GM12878 (cell line): ENCODE data around the gene GPR4. TPM values are rescaled to one million over a fixed set of nuclear protein-coding genes. Genes with fewer than 3 reads are reported as not detected.

Experiments
- ATAC-seq: fragments of 200-7000 bp; cut with Tn5 transposase; 3 replicates; pipeline ENCODE4 v1.9.1; 2020; ENCODE audit warnings: mild to moderate bottlenecking, moderate library complexity
- Bru-seq: library from RNA; stranded (reverse); fragments of 400-500 nt; gene quantifications from one replicate; lab custom pipeline; 2021; lab: Mats Ljungman, UMichigan
- BruChase-seq, 2 experiments: library from RNA; stranded (reverse); fragments of 400-500 nt; gene quantifications; one replicate each; lab custom pipeline; 2021; lab: Mats Ljungman, UMichigan
- BruUV-seq: library from RNA; stranded (reverse); fragments of 400-500 nt; replicated peaks from 2 replicates; lab custom pipeline; 2021; lab: Mats Ljungman, UMichigan
- CTCF ChIA-PET: fragments of 300-600 bp; sonication (Branson Sonifier 250); formaldehyde crosslinking; extraction: SDS; loops from one replicate; lab custom pipeline; 2021; ENCODE audit warnings: inconsistent platforms; lab: Yijun Ruan, JAX
- POLR2A ChIA-PET: fragments of 350-600 bp; formaldehyde crosslinking; extraction: SDS; loops from one replicate; lab custom pipeline; 2021; ENCODE audit warnings: inconsistent platforms; lab: Charles Lee
- RAD21 ChIA-PET: fragments of 300-600 bp; sonication (Branson Sonifier 250); formaldehyde crosslinking; loops from one replicate; lab custom pipeline; 2023; ENCODE audit warnings: antibody characterized with exemption; ENCODE audit not compliant: unreplicated experiment; lab: Charles Lee
- SMC1A ChIA-PET: fragments of 300-600 bp; sonication (Branson Sonifier 250); formaldehyde crosslinking; loops from one replicate; lab custom pipeline; 2023; ENCODE audit not compliant: unreplicated experiment, uncharacterized antibody; lab: Charles Lee
- DNase-seq: peaks from one replicate; pipeline ENCODE4 v3.0.0-alpha.2; 2011; ENCODE audit warnings: low read depth, low spot score
- FAIRE-seq: peaks from 3 replicates; lab custom pipeline; 2011; peaks lifted over from hg19 to GRCh38; lab: Jason Lieb, UNC
- H2AFZ ChIP-seq: 2 replicates; pipeline ENCODE4 v1.6.0; 2011; ENCODE audit warnings: low read depth, low read length, control low read depth; ENCODE audit not compliant: control insufficient read depth
- H3K27ac ChIP-seq: 2 replicates; pipeline ENCODE4 v1.5.1; 2011; ENCODE audit warnings: control low read depth; ENCODE audit not compliant: control insufficient read depth, insufficient read depth
- H3K27me3 ChIP-seq, 2 experiments: replicated peaks in 1 of 2; 2 replicates each; pipeline versions ENCODE4 v1.6.0 to v1.6.1; 2011; ENCODE audit warnings: low read length in 1 of 2; ENCODE audit not compliant: control insufficient read depth in 2 of 2, insufficient read depth in 2 of 2
- H3K36me3 ChIP-seq, 2 experiments: 2 replicates each; pipeline ENCODE4 v1.5.1; 2011; ENCODE audit warnings: low read length in 1 of 2; ENCODE audit not compliant: control insufficient read depth in 2 of 2, insufficient read depth in 2 of 2
- H3K4me1 ChIP-seq: 2 replicates; pipeline ENCODE4 v1.6.1; 2011; ENCODE audit warnings: mild to moderate bottlenecking, low read length, moderate library complexity, mixed read lengths; ENCODE audit not compliant: control insufficient read depth, insufficient read depth
- H3K4me2 ChIP-seq: 2 replicates; pipeline ENCODE4 v1.6.0; 2011; ENCODE audit warnings: control low read depth; ENCODE audit not compliant: control insufficient read depth, insufficient read depth
- H3K4me3 ChIP-seq: fragments of 200-600 bp; sonication (generic); 2 replicates; pipeline ENCODE4 v1.5.1; 2016
- H3K79me2 ChIP-seq: 2 replicates; pipeline ENCODE4 v1.6.0; 2011; ENCODE audit warnings: low read length; ENCODE audit not compliant: control insufficient read depth, insufficient read depth
- H3K9ac ChIP-seq: 2 replicates; pipeline ENCODE4 v1.8.0; 2011; ENCODE audit warnings: low read length, control low read depth, mixed read lengths; ENCODE audit not compliant: control insufficient read depth, insufficient read depth
- H3K9me3 ChIP-seq: replicated peaks from 3 replicates; pipeline ENCODE4 v1.5.1; 2011; ENCODE audit warnings: mild to moderate bottlenecking, low read length; ENCODE audit not compliant: control insufficient read depth, insufficient read depth
- H4K20me1 ChIP-seq: 2 replicates; pipeline ENCODE4 v1.6.0; 2011; ENCODE audit not compliant: control insufficient read depth, insufficient read depth
- BRCA1 ChIP-seq: IDR thresholded peaks from 2 replicates; pipeline ENCODE4 v1.6.1; 2011; ENCODE audit warnings: low read depth, low read length, improper control_type of control experiment
- CBX3 ChIP-seq: fragments of 200-600 bp; sonication (generic); IDR thresholded peaks from 2 replicates; pipeline ENCODE4 v1.6.1; 2016; ENCODE audit warnings: low read depth, borderline replicate concordance
- EED ChIP-seq: sonication (generic); IDR thresholded peaks from 2 replicates; pipeline ENCODE4 v1.6.1; 2016; ENCODE audit warnings: antibody characterized with exemption, low read depth
- FOXM1 ChIP-seq: IDR thresholded peaks from 2 replicates; pipeline ENCODE4 v1.6.1; 2012; ENCODE audit warnings: low read depth, mild to moderate bottlenecking, inconsistent platforms, low read length, moderate library complexity
- MYB ChIP-seq: fragments of 150-350 bp; IDR thresholded peaks from 2 replicates; pipeline ENCODE4 v1.6.1; 2014; ENCODE audit warnings: mild to moderate bottlenecking, low read depth, low read length, borderline replicate concordance
- POLR2AphosphoS2 ChIP-seq: IDR thresholded peaks from 2 replicates; pipeline ENCODE4 v1.6.1; 2011; ENCODE audit warnings: low read depth, mild to moderate bottlenecking, low read length, improper control_type of control experiment, moderate library complexity
- RAD51 ChIP-seq: fragments of 450-650 bp; IDR thresholded peaks from 2 replicates; pipeline ENCODE4 v1.6.1; 2016; ENCODE audit warnings: moderate library complexity, mild to moderate bottlenecking, inconsistent platforms
- RCOR1 ChIP-seq: conservative IDR thresholded peaks from 2 replicates; pipeline ENCODE4 v1.6.1; 2012; ENCODE audit warnings: low read depth, low read length, improper control_type of control experiment
- SIX5 ChIP-seq: IDR thresholded peaks from 2 replicates; pipeline ENCODE4 v1.6.1; 2011; ENCODE audit warnings: mild to moderate bottlenecking, low read depth, low read length, moderate library complexity; ENCODE audit not compliant: severe bottlenecking
- SMARCA5 ChIP-seq: fragments of 450-650 bp; IDR thresholded peaks from 2 replicates; pipeline ENCODE4 v1.6.1; 2017; ENCODE audit warnings: mild to moderate bottlenecking
- SPI1 ChIP-seq: IDR thresholded peaks from 2 replicates; pipeline ENCODE4 v1.6.1; 2011; ENCODE audit warnings: low read depth, mild to moderate bottlenecking, low read length, moderate library complexity, borderline replicate concordance; ENCODE audit not compliant: insufficient read depth
- TCF12 ChIP-seq: IDR thresholded peaks from 2 replicates; pipeline ENCODE4 v1.6.1; 2011; ENCODE audit warnings: low read depth, mild to moderate bottlenecking, low read length
- ZBED1 ChIP-seq: IDR thresholded peaks from 2 replicates; pipeline ENCODE4 v1.6.1; 2016; ENCODE audit warnings: borderline replicate concordance
- ZZZ3 ChIP-seq: IDR thresholded peaks from 2 replicates; pipeline ENCODE4 v1.6.1; 2011; ENCODE audit warnings: low read depth; ENCODE audit not compliant: control insufficient read depth, insufficient read length
- WGBS: methylation state at CpG from one replicate; pipeline ENCODE4 v1.1.6; 2016; ENCODE audit warnings: low lambda C conversion rate; ENCODE audit not compliant: insufficient replicate concordance, insufficient coverage; ENCODE audit errors: missing lambda C conversion rate; 5-methylcytosine and 5-hydroxymethylcytosine counted together
- in situ Hi-C: fragments of 300-500 bp; cut with MboI; formaldehyde crosslinking; loops from 9 replicates; pipeline ENCODE4 v1.14.3; 2018; ENCODE audit warnings: mixed read lengths
- intact Hi-C: fragments of 100-400 bp; cut with micrococcal nuclease; formaldehyde crosslinking; loops from one replicate; pipeline ENCODE4 v1.14.2; 2022; ENCODE audit not compliant: unreplicated experiment
- long read RNA-seq, 2 experiments: library from polyadenylated mRNA; unstranded; transcript quantifications; one replicate each; pipeline ENCODE4 v2.0.0, GENCODE V29; 2019 to 2020
- polyA minus RNA-seq, 3 experiments: library from RNA; depleted of rRNA, polyadenylated mRNA; stranded (reverse); fragments of >200 nt; gene quantifications; 2 replicates each; pipeline ENCODE4 v1.2.3, GENCODE V29; 2011
- polyA plus RNA-seq, 11 experiments: library from polyadenylated mRNA; depleted of rRNA in 4 of 11; unstranded in 6 of 11; stranded (reverse) in 5 of 11; fragments of >200 nt; fragmentation: Nextera tagmentation in 4 of 11; fragmentation: Illumina TruSeq in 1 of 11; extraction: Ambion mirVana in 4 of 11; extraction: Trizol in 1 of 11; gene quantifications; 1 replicate in 1 of 11; 2 replicates in 10 of 11; pipeline versions ENCODE4 v1.2.1 to v1.2.3, GENCODE V29; 2011 to 2016; ENCODE audit warnings: inconsistent platforms in 2 of 11, missing spikeins in 2 of 11, low read depth in 1 of 11
- total RNA-seq, 4 experiments: library from RNA; depleted of rRNA in 3 of 4; stranded (reverse); fragments of >200 nt in 3 of 4; fragmentation: Illumina TruSeq in 1 of 4; extraction: Trizol in 1 of 4; gene quantifications; 2 replicates each; pipeline versions ENCODE4 v1.2.1 to v1.2.3, GENCODE V29; 2013 to 2021

The GPR4 gene
- 0.10 TPM in 1 of 2 replicates, not detected in the other for total RNA-seq (2013; cell fraction: nucleolus; rRNA removed)
- total RNA-seq (2014; rRNA removed), result not detected in 2 replicates
- not detected in 2 replicates for total RNA-seq (2014; rRNA removed; fragmentation: Illumina TruSeq; extraction: Trizol)
- not detected in 2 replicates for total RNA-seq (2021)
- polyA plus RNA-seq (2011; ENCODE audit: low read depth), result not detected
- polyA plus RNA-seq (2011; rRNA removed), result not detected in 2 replicates
- polyA plus RNA-seq (2011; cell fraction: cytosol; rRNA removed), result 0.07 TPM in 1 of 2 replicates, not detected in the other
- polyA plus RNA-seq (2011; cell fraction: nucleus; rRNA removed), result 0.12 and 0.13 TPM in 2 replicates
- polyA plus RNA-seq (2012), result not detected in 2 replicates
- polyA plus RNA-seq (2014; fragmentation: Illumina TruSeq; extraction: Trizol), result not detected in 2 replicates
- polyA plus RNA-seq (2014; fragmentation: Nextera tagmentation; extraction: Ambion mirVana), result not detected
- polyA plus RNA-seq (2014; rRNA removed), result 0.03 TPM in 1 of 2 replicates, not detected in the other
- not detected for polyA plus RNA-seq (2016; fragmentation: Nextera tagmentation; extraction: Ambion mirVana)
- not detected in 2 replicates for polyA minus RNA-seq (2011; rRNA and poly(A)+ RNA removed)
- not detected in 2 replicates for polyA minus RNA-seq (2011; cell fraction: cytosol; rRNA and poly(A)+ RNA removed)
- polyA minus RNA-seq (2011; cell fraction: nucleus; rRNA and poly(A)+ RNA removed), result not detected in 2 replicates
- Bru-seq, nascent RNA, result percentile 11 among the genes with signal in this experiment
- BruChase-seq, experiment 1, labeled RNA remaining after a 6-hour chase, result percentile 27 among the genes with signal in this experiment
- BruChase-seq, experiment 2, labeled RNA remaining after a 2-hour chase, result percentile 16 among the genes with signal in this experiment
- long read RNA-seq, experiment 1, result 0 reads
- long read RNA-seq, experiment 2, result 0 reads

DNA sequence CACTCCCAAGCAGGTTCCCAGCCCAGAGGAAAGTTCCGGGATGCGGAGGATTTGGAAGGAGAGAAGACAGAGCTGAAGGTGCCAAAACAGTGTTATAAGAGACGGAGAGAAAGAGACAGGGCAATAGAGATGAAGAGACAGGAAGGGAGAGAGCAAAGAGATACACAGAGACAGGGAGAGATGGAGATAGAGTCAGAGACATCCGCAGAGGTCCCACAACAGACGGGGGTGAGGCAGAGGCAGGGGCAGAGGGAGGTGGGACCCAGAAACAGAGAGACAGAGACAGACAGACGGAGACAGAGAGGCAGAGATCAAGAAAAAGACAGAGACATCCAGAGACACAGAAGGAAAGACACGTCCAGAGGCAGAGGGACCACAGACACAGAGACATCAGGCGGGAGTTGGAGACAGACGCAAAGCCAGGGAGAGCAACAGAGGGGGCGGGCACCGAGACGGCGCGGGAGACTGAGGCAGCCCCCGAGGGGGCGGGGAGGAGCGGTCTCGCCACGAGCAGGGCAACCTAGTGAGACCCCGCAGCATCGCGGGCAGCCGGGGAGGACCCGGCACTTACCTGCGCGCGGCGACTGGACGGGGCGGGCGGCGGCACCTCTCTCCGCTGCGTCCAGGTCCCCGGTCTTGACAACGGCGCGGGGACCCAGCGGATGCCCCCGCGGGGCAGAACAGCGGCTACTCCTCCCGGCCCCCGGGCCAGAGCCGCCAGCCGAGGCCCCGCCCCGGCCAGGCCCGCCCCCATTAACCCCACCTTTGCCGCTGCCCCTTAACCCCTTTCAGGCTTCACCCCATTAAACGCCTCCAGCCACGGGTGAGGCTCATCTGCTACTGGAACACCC is at the start of gene GPR4:
GPR4 (minus strand) TSS at position 689 of the 851 bp plus-strand sequence. CDS start 10,346 bp downstream, outside the sequence.
- no peak for TF ChIP-seq RAD51
- TF ChIP-seq MYB, result no peak
- no peak for TF ChIP-seq POLR2AphosphoS2
- TF ChIP-seq EED, result no peak
- no peak for TF ChIP-seq FOXM1
- no peak for TF ChIP-seq SPI1
- TF ChIP-seq BRCA1, result no peak
- no peak for TF ChIP-seq ZZZ3
- TF ChIP-seq SMARCA5, result no peak
- TF ChIP-seq RCOR1, result no peak
- TF ChIP-seq ZBED1, result no peak
- no peak for TF ChIP-seq TCF12
- TF ChIP-seq CBX3, result no peak
- TF ChIP-seq SIX5, result no peak
- in situ Hi-C loops (no loop called here), intact Hi-C loops (no loop called here)
- no peak for DNase-seq
- ChIA-PET SMC1A (no interaction called here), POLR2A (no interaction called here), CTCF (interaction anchor here (0.9 kb wide), 1 partner anchor 41 kb away, joined by 3 read pairs; no protein-coding TSS in a partner anchor), RAD21 (no interaction called here)
- H3K9ac ChIP-seq, result no peak within 1 kb of the TSS
- WGBS, result 51% methylated on average over 43 of the region's 52 CpGs
- H2AFZ ChIP-seq, result no peak within 1 kb of the TSS
- BruUV-seq, result no TSS peak
- no peak within 1 kb of the TSS for H3K27ac ChIP-seq
- H3K4me1 ChIP-seq, result no peaks in the 10 kb centered on the region
- peak; percentile 62 for ATAC-seq
- no peak for FAIRE-seq
- peaks cover 4 to 19% of the 10 kb centered on the region in 2 experiments for H3K27me3 ChIP-seq
- H4K20me1 ChIP-seq, result no peaks in the 10 kb centered on the region
- H3K9me3 ChIP-seq, result no peaks in the 10 kb centered on the region
- no peaks in the 10 kb centered on the region for H3K79me2 ChIP-seq
- H3K4me3 ChIP-seq, result no peak within 1 kb of the TSS
- H3K36me3 ChIP-seq, result no peaks in the 10 kb centered on the region
- no peak within 1 kb of the TSS for H3K4me2 ChIP-seq
